Activated T-cell treated with anti-CD3 and anti-CD28 coated beads for 24 hours (primary cell): ENCODE results near the gene MYL12B.

Source experiments
- DNase-seq: peaks from one replicate; pipeline ENCODE4 v3.0.0-alpha.2; 2020; ENCODE audit warnings: low read depth

MYL12B gene

DNA sequence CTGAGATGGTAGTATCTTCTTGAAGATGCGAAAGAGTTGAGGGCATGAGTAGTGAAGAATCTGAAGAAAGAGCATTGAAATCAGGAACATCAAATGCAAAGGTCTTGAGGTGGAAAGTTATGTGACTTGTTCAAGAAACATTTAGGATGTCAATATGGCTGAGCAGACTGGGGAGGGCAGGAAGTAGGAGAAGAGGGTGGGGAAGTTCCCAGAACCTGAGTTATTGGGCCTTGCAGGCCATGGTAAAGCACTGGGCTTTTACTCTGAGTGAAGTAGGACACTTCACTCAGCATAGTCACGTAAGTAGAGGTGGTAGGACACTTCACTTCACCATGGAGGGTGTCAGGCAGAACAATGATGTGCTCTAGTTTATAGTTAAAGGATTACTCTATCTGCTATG is 26.1 kb upstream of the MYL12B start:
- no peak for DNase-seq

DNA sequence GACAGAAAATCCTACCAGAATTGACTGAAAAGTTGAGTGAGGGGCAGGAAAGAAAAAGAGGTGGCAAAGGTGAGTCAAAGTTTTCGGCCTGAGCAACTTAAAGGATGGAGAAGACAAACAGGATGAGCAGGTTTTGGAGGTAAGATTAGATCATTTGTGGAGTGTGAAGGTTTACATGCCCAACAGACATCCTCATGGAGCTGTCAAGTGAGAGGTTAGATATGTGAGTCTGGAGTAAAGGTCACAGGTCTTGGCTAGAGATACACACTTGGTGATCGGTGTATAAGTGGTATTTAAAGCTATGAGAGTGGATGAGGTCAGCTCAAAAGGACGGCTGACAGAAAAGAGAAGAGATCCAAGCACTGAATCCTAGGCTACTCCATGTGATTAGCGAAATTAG is 25.5 kb upstream of the MYL12B start:
- no peak for DNase-seq

GRCh38 chr18:3238742-3239141 is 23.2 kb upstream of the MYL12B start:
- no peak for DNase-seq

DNA sequence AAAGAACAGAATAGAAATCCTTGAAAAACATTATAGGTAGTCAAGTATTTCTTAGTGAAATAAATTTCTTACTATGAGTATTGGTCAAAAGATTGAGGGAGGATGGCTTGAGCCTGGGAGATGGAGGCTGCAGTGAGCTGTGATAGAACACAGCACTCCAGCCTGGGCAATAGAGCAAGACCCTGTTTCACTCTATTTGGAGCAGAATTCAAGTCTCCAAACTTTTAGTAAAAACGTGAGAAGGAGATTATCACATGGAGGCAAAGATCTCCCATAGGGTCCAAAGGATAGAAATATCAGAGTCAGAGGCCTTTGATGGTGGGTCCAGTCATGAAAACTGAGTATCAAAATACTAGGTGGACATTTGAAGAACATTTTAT is 16.8 kb upstream of the MYL12B start:
- DNase-seq, result no peak

DNA sequence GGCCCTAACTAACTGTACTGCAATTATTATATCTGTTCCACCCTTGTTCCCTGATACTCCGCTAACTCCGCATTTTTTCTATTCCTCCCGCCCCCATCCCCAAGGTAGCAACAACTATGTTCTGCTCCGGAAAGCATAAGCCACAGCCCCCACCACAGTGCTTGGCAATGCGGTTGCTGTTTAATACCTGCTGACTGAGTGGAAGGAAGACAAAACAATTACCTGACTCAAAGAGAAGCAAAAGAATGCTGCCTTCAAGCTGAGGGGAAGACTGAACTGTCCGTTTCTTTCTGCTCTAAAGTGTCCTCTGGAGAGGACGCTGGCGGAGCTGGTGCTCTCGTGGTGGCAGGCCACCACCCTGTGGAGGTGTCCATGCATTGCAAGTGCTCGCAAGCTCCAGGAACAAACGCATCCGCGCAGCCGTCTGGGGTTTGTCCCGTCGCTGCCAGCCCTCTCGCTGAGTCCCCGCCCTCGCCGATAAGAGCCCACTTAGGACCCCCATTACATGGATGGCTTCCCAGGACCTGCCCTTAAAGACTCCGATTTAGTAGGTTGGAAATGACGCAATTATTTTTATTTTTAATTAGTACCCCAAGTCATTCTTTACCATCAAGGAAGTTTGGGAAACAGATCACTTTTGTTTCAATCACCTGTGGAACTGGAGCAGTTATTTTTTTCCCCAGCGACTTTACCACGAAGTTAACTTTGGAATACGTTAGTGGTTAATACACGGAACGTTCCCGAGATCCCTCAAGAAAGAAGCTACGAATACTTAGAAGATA is 15.9 kb upstream of the MYL12B start:
- DNase-seq, result peak; percentile 71

GRCh38 chr18:3246635-3247239 is 15.2 kb upstream of the MYL12B start:
- DNase-seq, result no peak

GRCh38 chr18:3247240-3248061 is 14.5 kb upstream of the MYL12B start, which contains the start of gene MYL12A:
MYL12A (plus strand) TSS chr18:3247801; CDS start chr18:3253248, 5,447 bp downstream.
- DNase-seq, result peak; percentile 92

DNA sequence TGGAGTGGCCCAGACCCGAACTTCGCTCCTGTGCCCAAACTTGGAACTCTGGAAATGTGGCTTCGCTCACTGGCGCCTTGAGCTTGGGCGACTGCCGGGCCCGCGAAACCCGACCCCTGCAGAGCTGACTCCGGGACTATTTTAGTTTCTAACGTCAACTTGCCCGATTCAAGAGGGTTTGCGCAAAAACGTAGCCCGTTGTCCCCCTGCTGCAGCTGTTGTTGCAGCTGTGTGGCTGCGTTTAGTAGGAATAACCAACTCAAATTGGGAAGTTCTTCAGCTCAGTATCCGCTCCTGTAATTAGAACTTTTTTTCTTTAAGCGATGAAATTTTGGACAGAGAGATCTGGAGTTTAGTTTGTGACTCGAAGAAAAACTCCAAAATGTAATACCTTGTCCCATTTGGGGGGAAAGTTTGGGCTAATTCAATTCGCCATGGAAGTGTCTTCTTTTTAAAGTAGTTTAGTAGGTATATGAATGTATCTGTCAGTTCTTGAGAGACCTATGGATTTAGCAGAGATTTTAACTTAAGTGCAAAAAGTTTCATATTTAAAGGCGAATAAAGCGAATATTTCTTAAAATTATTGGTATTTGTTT is 13.8 kb upstream of the MYL12B start:
- peak; percentile 11 for DNase-seq

DNA sequence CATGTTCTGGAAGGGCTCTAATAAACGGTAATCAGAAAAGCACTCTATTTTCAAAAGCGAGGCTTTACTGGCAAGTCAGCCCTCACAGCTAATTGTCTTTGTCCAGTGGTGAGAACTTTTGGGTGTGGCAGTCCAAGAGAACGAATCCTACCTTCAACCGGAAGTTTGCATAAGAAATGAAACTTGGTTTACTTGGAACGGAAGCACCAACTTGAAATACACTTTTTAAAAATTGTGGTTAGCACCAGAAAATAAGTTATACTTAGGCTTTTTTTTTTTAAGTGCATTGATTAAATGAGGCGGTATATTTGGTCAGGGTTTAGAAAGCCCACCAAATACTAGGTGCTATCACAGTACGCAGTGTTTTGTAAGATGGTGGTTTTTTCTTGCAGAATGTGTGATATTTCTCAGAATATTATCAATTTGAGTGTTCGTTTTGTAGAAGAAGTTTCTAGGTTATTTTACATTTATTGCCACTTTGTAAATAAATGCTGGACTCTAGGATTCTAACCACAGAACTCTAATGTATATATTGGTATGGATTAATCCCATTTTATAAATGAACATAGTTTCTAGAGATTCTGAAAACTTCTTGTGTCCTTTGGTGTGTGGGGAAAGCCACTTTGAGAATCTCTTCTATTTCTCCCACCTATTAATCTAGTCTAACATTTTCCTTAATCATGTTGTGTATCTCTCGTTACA is 13.1 kb upstream of the MYL12B start:
- no peak for DNase-seq

GRCh38 chr18:3250237-3251107 is 11.5 kb upstream of the MYL12B start:
- no peak for DNase-seq

- no peak for DNase-seq
Measured at GRCh38 chr18:3251249-3251962, 10.5 kb upstream of the MYL12B start.

DNA sequence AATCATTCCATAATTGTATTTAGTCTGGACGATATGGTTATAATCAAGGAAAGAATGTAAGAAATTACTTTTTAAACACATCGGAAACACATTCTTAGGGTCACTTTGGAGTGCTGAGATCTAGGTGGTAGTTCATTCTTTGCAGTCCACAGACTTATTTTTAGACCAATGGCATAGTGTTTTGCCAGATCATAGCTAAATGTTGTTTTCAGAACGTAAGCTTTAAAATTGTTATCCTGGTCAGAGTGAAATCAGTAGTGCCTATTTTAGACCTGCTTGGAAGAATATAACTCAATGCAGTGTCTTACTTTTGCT is 10.0 kb upstream of the MYL12B start:
- no peak for DNase-seq

DNA sequence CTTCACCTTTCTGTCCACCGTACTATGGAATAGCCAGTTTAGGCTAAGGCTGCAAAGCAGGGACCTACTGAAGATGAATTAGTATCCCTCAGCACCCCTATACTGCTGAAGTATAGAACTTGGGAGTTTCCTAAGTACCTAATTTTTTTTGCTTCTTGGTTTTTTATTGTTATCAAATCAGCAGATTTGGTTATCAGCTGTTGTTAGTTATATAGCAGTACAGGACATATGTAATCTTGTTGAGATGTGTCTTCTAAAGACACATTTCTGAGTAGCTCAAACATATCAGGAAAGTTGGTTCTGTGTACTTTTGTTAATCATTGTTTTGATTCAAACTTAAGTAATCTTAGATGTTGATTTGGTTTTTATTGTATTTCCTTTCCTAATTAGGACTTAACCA is 9.1 kb upstream of the MYL12B start:
- DNase-seq, result no peak

DNA sequence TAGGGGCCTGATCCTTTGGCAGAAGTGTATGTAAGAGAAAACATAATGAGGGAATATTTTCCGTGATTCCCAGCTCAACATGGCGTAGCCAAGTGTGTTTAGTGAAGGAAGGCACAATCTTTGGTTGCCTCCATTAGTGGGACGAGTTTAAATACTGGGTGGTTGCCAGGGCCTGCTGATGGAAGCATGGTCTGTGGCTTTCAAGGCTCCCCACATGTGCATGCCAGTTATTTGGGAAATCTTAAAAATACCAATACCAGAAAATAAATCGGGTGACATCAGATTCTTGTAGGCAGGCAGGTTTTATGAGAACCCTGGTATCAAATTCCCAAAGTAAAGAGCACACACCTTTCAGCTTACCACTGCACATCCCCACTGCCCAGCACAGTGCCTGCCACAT is 7.2 kb upstream of the MYL12B start:
- DNase-seq, result no peak

- no peak for DNase-seq
Measured at GRCh38 chr18:3255611-3256165, 6.2 kb upstream of the MYL12B start.

DNA sequence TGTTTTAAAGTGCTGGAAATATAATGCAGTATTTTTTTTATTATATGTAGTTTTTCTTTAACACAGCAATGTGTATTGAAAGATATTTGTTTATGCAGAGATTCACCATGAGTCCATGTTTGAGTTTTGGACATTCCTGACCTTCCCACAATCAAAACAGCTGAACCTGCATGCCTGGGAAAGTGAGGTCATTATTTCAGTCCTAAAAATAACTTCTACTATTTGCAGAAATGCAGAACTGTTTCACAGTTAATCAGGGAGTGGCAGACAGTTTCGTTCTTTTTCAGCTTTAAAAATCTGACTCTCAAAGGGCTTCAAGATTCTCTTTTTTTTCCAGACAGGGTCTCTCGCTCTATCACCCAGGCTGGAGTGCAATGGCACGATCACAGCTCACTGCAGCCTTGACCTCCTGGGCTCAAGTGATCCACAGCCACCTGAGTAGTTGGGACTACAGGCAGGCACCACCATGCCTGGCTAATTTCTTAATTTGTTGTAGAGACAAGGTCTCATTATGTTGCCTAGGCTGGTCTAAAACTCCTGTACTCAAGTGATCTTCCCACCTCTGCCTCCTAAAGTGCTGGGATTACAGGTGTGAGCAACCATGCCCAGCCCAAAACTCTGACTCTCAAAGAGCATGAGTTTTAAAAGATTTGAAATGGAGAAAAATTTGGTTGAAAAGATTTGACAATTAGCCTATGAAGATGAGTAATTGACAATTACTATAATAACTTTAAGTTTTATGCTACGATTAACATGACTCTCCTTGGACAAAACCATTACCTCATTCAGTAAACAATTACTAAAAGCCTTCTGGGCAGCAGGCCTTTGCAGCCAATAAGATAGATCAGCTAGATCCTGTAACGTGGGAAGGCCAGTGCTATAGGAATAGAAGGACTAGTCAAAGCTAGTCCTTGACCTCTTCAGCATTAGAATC is 5.0 kb upstream of the MYL12B start:
- no peak for DNase-seq

DNA sequence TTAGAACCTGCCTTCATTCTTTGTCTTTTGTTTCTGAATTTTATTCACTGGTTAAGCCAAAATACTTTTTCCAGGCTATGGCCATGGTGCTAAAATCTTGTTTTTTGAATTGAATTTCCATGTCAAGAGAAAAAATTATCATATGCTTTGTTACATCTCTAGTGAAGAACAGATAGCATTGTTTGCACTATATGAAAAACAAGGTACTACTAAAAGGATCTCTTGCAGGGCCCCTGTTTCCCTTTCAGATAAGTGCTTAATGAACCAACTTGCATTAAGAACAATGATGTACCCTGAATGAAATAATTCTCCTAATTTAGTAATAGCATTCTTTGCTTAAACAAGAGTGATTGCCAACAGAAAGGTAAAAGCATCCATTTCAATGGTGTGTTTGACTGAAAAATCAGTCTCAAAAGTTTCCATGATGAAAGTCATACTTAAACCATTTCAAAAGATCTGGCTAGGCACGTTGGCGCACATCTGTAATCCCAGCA is 4.3 kb upstream of the MYL12B start:
- no peak for DNase-seq

DNA sequence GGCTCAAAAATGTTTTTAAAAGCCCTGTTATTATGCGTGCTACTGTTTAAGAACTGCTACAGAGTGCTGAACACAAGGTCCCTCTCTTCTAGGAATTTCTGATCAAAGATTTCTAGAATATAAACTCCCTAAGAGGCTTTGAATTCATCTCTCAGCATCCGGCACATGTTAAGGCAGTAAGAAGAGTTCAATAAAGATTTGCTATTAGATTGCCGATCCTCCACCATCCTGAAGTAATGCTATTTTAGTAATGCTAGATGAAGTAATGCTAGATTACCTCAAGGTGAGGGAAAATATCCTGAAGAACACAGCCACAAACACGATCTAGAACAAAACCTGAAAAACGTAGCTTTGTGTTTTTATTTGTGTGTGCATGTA is 949 bp upstream of the MYL12B start:
- no peak for DNase-seq
